ENCODE measurements around the gene MSH5. TPM values are rescaled to one million over a fixed set of nuclear protein-coding genes. Genes with fewer than 3 reads are reported as not detected.

Gene MSH5
- total and polyA plus RNA-seq, 2 of the 13 experiments (the other 11 are each of a cell fraction or from before 2014, with no cell fraction given) = 10.2 to 38.7 TPM

- ATAC-seq (no peak), FAIRE-seq (no peak), DNase-seq (ENCODE audit: low spot score) (no peak)
- Histone ChIP-seq H3K27me3 (ENCODE audit: control insufficient read depth in 1 of 2, insufficient read depth in 2 of 2, low read length in 2 of 2) (no peaks in the 10 kb centered on the region), H3K4me1 (ENCODE audit: insufficient read depth, low read length) (peaks cover 30% of the 10 kb centered on the region), H3K9ac (ENCODE audit: insufficient read depth, low read depth, low read length) (no peak overlapping the region), H3K36me3 (replicated peaks in 1 of 2; ENCODE audit: control insufficient read depth in 1 of 2, insufficient read depth in 2 of 2, low read length in 2 of 2) (no peaks in the 10 kb centered on the region), H2AFZ (ENCODE audit: low read length) (no peak overlapping the region), H3K79me2 (ENCODE audit: insufficient read depth, low read length) (no peaks in the 10 kb centered on the region), H4K20me1 (ENCODE audit: insufficient read depth, low read length) (no peaks in the 10 kb centered on the region), H3K4me2 (ENCODE audit: low read depth, low read length) (no peak overlapping the region), H3K4me3 (replicated peaks in 1 of 3; ENCODE audit: insufficient read depth in 1 of 3, low read depth in 2 of 3, low read length in 3 of 3) (no peak overlapping the region), H3K27ac (ENCODE audit: extremely low read length, insufficient read depth, low read length) (no peak overlapping the region), H3K9me3 (ENCODE audit: low read length) (no peaks in the 10 kb centered on the region)
- intact Hi-C loops (cut with micrococcal nuclease; ENCODE audit: unreplicated experiment) (no loop called here), in situ Hi-C loops (cut with HindIII; ENCODE audit: extremely low pct_ligation_motif_present, low pct_unique_long_range_greater_than_20kb) (no loop called here)
- ChIA-PET CTCF (ENCODE audit: low intra/inter-chr PET ratio, low total read pairs) (no interaction called here), POLR2A (interaction anchor here (1.1 to 4.7 kb wide), 3 partner anchors 13 to 95 kb away, joined by 3 to 106 read pairs (median 4); partner anchors contain the start of genes APOM, CLIC1 and MSH5)
- WGBS (ENCODE audit: low lambda C conversion rate) = 92% methylated on average over 7 of the region's 7 CpGs
- BruUV-seq (replicated peaks) = TSS peak; percentile 27
- no peak for TF ChIP-seq TCF7 (IDR thresholded peaks at IDR 0.05; ENCODE audit: low read depth)
These were observed 10.7 kb downstream of the MSH5 start for GRCh38 chr6:31750411-31751022.

DNA sequence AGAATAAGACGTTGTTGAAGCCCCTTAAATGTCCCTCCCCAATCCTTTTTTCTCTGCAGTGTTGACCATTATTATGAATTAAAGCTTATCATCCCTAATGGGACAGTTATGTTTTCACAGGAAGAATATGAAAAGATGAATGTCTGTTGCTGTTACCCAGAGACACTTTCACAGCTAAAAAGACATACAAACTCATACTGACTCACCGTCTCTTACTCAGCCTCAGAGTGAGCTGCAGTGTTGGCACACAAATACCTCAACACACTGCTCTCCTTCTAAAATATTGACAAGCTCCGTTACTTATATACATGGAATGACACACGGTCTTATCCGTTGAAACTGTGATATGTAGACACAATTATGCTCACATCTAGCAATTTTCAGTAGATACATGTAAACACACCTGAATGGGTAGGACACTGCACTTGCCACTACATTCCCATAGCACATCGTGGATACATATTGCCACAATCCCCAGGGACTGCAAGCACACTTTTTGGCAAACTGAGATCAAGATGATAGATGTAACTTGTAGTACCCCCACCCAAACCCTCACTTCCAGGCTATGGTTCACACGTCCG is 13.0 kb downstream of the MSH5 start:
- H3K9me3 ChIP-seq (ENCODE audit: low read length) = no peaks in the 10 kb centered on the region
- WGBS (ENCODE audit: low lambda C conversion rate) = 75% methylated on average over 8 of the region's 8 CpGs
- intact Hi-C loops (cut with micrococcal nuclease; ENCODE audit: unreplicated experiment) (no loop called here), in situ Hi-C loops (cut with HindIII; ENCODE audit: extremely low pct_ligation_motif_present, low pct_unique_long_range_greater_than_20kb) (no loop called here)
- H4K20me1 ChIP-seq (ENCODE audit: insufficient read depth, low read length) = no peaks in the 10 kb centered on the region
- H3K4me2 ChIP-seq (ENCODE audit: low read depth, low read length) = no peak overlapping the region
- no peak overlapping the region for H3K27ac ChIP-seq (ENCODE audit: extremely low read length, insufficient read depth, low read length)
- peak; percentile 33; the same call in 1 of the 3 replicates for ATAC-seq
- BruUV-seq (replicated peaks) = TSS peak; percentile 26
- no peak overlapping the region for H3K9ac ChIP-seq (ENCODE audit: insufficient read depth, low read depth, low read length)
- H3K27me3 ChIP-seq (ENCODE audit: control insufficient read depth in 1 of 2, insufficient read depth in 2 of 2, low read length in 2 of 2) = no peaks in the 10 kb centered on the region
- H3K4me3 ChIP-seq (replicated peaks in 1 of 3; ENCODE audit: insufficient read depth in 1 of 3, low read depth in 2 of 3, low read length in 3 of 3) = no peak overlapping the region
- H3K79me2 ChIP-seq (ENCODE audit: insufficient read depth, low read length) = no peaks in the 10 kb centered on the region
- peaks cover 11% of the 10 kb centered on the region for H3K4me1 ChIP-seq (ENCODE audit: insufficient read depth, low read length)
- FAIRE-seq = peak; percentile 32
- no peak for DNase-seq (ENCODE audit: low spot score)
- ChIA-PET CTCF (ENCODE audit: low intra/inter-chr PET ratio, low total read pairs) (no interaction called here), POLR2A (interaction anchor here (0.8 to 11.5 kb wide), 4 partner anchors 14 to 75 kb away, joined by 3 to 96 read pairs (median 8); partner anchors contain the start of genes CLIC1, HSPA1B, MSH5 and VWA7)
- H2AFZ ChIP-seq (ENCODE audit: low read length) = no peak overlapping the region
- H3K36me3 ChIP-seq (replicated peaks in 1 of 2; ENCODE audit: control insufficient read depth in 1 of 2, insufficient read depth in 2 of 2, low read length in 2 of 2) = no peaks in the 10 kb centered on the region
- TF ChIP-seq ZNF337 (CRISPR knock-in tag; IDR thresholded peaks at IDR 0.05; ENCODE audit: borderline replicate concordance, low read depth) = no peak
- no peak for TF ChIP-seq TCF7 (IDR thresholded peaks at IDR 0.05; ENCODE audit: low read depth)
- no peak for TF ChIP-seq MTF2 (CRISPR knock-in tag; IDR thresholded peaks at IDR 0.05; ENCODE audit: borderline replicate concordance)
- TF ChIP-seq HNRNPK (IDR thresholded peaks at IDR 0.05; ENCODE audit: low read depth, low read length, poor library complexity, severe bottlenecking) = no peak
- no peak for TF ChIP-seq TBL1XR1 (IDR thresholded peaks at IDR 0.05; ENCODE audit: borderline replicate concordance, low read length, partially characterized antibody)
- no peak for TF ChIP-seq NFKBIZ (CRISPR knock-in tag; IDR thresholded peaks at IDR 0.05)
- TF ChIP-seq, protein P1, sequence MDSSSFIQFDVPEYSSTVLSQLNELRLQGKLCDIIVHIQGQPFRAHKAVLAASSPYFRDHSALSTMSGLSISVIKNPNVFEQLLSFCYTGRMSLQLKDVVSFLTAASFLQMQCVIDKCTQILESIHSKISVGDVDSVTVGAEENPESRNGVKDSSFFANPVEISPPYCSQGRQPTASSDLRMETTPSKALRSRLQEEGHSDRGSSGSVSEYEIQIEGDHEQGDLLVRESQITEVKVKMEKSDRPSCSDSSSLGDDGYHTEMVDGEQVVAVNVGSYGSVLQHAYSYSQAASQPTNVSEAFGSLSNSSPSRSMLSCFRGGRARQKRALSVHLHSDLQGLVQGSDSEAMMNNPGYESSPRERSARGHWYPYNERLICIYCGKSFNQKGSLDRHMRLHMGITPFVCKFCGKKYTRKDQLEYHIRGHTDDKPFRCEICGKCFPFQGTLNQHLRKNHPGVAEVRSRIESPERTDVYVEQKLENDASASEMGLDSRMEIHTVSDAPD (CRISPR knock-in tag; IDR thresholded peaks at IDR 0.05) = no peak

Measured in HepG2 (cell line).